ENCODE measurements around the gene GNG10.

GNG10 gene

GRCh38 chr9:111674319-111674718 lies 12.9 kb downstream of the GNG10 start:
- CTCF ChIA-PET: interaction anchor here (0.8 to 1.3 kb wide), 3 partner anchors 11 to 27 kb away, joined by 4 read pairs; no protein-coding TSS in a partner anchor
- no peak overlapping the region for H3K4me3 ChIP-seq (ENCODE audit: low read depth, low read length)
- DNase-seq (ENCODE audit: low read depth, low spot score): no peak
- no peak for TF ChIP-seq CTCF (IDR thresholded peaks at IDR 0.05; ENCODE audit: insufficient read depth, low read length, missing control alignments)
- POLR2A ChIA-PET: interaction anchor here (0.7 to 0.9 kb wide), 2 partner anchors 8 to 13 kb away, joined by 3 read pairs; partner anchors contain the start of gene GNG10

- ChIA-PET CTCF (interaction anchor here (2.6 kb wide), 1 partner anchor 16 kb away, joined by 12 read pairs; no protein-coding TSS in a partner anchor), POLR2A (no interaction called here)
- no peak for TF ChIP-seq CTCF (IDR thresholded peaks at IDR 0.05; ENCODE audit: insufficient read depth, low read length, missing control alignments)
- H3K4me3 ChIP-seq (ENCODE audit: low read depth, low read length): no peak overlapping the region
- DNase-seq (ENCODE audit: low read depth, low spot score): no peak
These were observed 14.7 kb downstream of the GNG10 start for GRCh38 chr9:111676116-111676515.

DNA sequence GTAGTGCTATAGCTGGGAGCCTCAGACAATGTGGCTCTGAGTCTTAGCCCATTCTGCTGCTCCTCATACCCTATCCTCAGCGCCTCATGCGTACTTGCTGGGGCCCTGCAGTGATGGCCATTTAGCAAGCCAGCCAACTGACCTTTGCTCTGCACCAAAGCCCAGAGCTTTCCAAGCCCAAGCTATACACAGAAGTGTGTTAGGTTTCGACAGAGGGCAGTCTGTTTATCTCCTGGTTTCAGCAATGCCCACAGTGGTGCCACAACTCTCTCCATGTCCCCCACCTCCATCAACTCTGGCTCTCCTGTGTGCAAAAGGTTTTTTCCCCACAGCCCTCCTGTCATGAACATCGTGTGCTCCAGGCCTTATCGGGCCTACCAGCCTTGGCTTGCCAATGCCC lies 16.9 kb downstream of the GNG10 start:
- ChIA-PET POLR2A (interaction anchor here (0.6 kb wide), 1 partner anchor 601 kb away, joined by 3 read pairs; no protein-coding TSS in a partner anchor), CTCF (interaction anchor here (0.6 to 1.1 kb wide), 2 partner anchors 11 to 80 kb away, joined by 3 to 4 read pairs; no protein-coding TSS in a partner anchor)
- no peak for DNase-seq (ENCODE audit: low read depth, low spot score)
- no peak overlapping the region for H3K4me3 ChIP-seq (ENCODE audit: low read depth, low read length)
- no peak for TF ChIP-seq CTCF (IDR thresholded peaks at IDR 0.05; ENCODE audit: insufficient read depth, low read length, missing control alignments)

DNA sequence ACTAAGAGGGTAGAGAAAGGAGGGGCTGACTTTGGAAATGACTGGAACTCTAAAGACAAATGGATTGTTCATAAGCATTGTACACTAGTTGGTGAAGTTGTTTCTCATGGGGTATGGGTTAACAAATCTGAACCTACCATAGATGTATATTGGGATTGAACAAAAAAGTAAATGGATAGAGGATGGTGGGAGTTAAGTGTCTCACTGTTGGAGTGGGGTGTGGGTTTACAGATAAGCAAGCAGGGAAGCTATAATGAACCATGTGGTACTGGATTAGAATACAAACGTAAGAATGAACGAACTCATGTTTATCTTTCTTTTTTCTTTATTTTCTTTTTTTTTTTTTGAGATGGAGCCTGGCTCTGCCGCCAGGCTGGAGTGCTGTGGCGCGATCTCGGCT lies 17.8 kb downstream of the GNG10 start:
- DNase-seq (ENCODE audit: low read depth, low spot score): no peak
- POLR2A ChIA-PET: no interaction called here
- TF ChIP-seq CTCF (IDR thresholded peaks at IDR 0.05; ENCODE audit: insufficient read depth, low read length, missing control alignments): no peak
- CTCF ChIA-PET: interaction anchor here (0.6 to 1.2 kb wide), 3 partner anchors 11 to 81 kb away, joined by 3 to 7 read pairs (median 4); no protein-coding TSS in a partner anchor
- no peak overlapping the region for H3K4me3 ChIP-seq (ENCODE audit: low read depth, low read length)

DNA sequence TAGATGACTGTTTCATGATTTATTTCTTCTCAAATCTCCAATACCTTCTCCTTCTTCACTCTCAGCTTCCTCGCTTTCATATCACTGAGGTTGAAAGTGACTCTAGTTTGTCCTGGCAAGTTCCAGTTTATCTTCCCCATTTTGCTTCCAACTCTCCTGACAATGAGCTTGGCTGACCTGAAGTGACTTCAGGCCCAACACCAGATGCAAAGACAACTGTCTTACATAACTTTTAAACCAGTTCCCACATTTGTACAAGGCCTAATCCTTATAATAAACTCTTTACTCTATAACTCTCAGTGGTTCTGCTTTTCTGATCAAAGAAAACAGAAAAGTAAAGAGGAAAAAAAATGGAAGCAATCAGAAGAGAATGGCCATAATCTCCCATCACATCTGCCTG lies 22.0 kb downstream of the GNG10 start:
- DNase-seq (ENCODE audit: low read depth, low spot score): no peak
- CTCF ChIA-PET: interaction anchor here (1.7 kb wide), 1 partner anchor 8 kb away, joined by 5 read pairs; no protein-coding TSS in a partner anchor
- no peak for TF ChIP-seq CTCF (IDR thresholded peaks at IDR 0.05; ENCODE audit: insufficient read depth, low read length, missing control alignments)
- no peak overlapping the region for H3K4me3 ChIP-seq (ENCODE audit: low read depth, low read length)
- POLR2A ChIA-PET: no interaction called here

DNA sequence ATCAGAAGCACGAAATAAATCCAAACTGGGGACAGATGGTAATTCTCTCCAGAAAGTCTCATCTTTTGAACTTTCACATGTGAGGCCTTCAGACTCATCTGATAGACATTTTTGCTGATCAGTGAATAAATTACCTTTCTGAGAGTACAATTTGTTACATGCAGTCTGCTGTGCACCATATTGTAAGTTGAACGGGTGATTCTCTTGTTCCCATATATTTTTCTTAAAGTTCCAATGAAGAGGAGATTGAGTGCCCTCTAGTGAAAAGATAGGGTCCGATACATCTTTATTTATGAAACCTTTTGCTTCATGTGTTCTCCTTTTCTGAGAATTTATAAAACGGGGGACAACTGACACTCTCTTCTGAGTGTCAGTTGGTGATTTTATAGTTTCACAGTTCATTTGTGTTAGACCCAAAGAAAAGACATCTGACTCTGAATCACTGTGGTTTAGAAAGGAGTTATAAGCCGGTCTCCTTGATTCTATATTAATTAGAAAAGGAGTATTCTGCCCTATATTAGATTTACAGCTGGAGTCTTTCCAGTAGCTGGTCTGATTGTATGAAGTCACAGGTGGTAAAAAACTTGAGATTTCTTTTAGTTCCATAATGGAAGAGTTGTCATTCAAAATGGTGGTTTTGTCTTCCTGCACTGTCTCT lies 30.4 kb downstream of the GNG10 start:
- no peak for DNase-seq (ENCODE audit: low read depth, low spot score)
- CTCF ChIA-PET: interaction anchor here (0.7 to 2.8 kb wide), 19 partner anchors 9 to 101 kb away, joined by 3 to 16 read pairs (median 3); no protein-coding TSS in a partner anchor
- TF ChIP-seq CTCF (IDR thresholded peaks at IDR 0.05; ENCODE audit: insufficient read depth, low read length, missing control alignments): peak; percentile 7
- no peak overlapping the region for H3K4me3 ChIP-seq (ENCODE audit: low read depth, low read length)
- POLR2A ChIA-PET: no interaction called here
